ENCODE measurements around the gene NEK10.

The NEK10 gene

GRCh38 chr3:27090275-27091041, 278.7 kb downstream of the NEK10 start:
- no peak for DNase-seq

GRCh38 chr3:27089645-27090044, 279.5 kb downstream of the NEK10 start:
- no peak for DNase-seq

- no peak for DNase-seq
Measured at GRCh38 chr3:27089068-27089467, 280.1 kb downstream of the NEK10 start.

GRCh38 chr3:27085829-27086730, 283.1 kb downstream of the NEK10 start:
- no peak for DNase-seq

- DNase-seq: no peak
Measured at GRCh38 chr3:27081992-27082607, 287.1 kb downstream of the NEK10 start.

GRCh38 chr3:27081566-27081965, 287.6 kb downstream of the NEK10 start:
- DNase-seq: no peak

GRCh38 chr3:27080258-27080525, 289.0 kb downstream of the NEK10 start:
- no peak for DNase-seq

GRCh38 chr3:27079427-27080257, 289.5 kb downstream of the NEK10 start:
- DNase-seq: no peak

GRCh38 chr3:27078246-27078913, 290.8 kb downstream of the NEK10 start:
- DNase-seq: no peak

- DNase-seq: no peak
Measured at GRCh38 chr3:27076815-27077630, 292.2 kb downstream of the NEK10 start.

- no peak for DNase-seq
Measured at GRCh38 chr3:27074914-27075313, 294.3 kb downstream of the NEK10 start.

- no peak for DNase-seq
Measured at GRCh38 chr3:27073912-27074311, 295.3 kb downstream of the NEK10 start.

GRCh38 chr3:27072810-27073651, 296.2 kb downstream of the NEK10 start:
- DNase-seq: no peak

- DNase-seq: no peak
Measured at GRCh38 chr3:27060336-27060735, 308.8 kb downstream of the NEK10 start.
